Measurements from ENCODE around the gene CELA2A.
"Not testable (repeated sequence)": the region's sequence is repeated elsewhere in the genome, so short reads cannot be mapped to it uniquely, and the experiment has no call there.

The CELA2A gene

DNA sequence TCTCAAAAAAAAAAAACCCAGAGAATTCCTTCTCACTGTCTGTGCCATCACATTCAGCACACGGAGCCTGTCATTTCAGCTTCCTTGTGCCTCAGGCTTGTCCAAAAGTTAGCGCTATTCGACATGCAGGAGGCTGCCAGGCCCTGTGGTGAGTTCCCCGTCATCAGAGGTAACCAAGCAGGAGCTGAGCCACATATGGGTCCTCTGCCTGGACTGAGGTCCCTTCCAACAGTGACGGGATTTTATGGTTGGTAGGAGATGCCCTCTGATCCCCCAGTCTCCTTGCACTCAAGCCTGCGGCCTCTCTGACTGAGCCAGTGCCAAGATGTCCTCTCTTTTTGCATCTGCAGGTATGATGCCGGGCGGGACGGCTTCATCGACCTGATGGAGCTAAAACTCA, 31.0 kb upstream of the CELA2A start:
- no peak for DNase-seq (ENCODE audit: low spot score)

DNA sequence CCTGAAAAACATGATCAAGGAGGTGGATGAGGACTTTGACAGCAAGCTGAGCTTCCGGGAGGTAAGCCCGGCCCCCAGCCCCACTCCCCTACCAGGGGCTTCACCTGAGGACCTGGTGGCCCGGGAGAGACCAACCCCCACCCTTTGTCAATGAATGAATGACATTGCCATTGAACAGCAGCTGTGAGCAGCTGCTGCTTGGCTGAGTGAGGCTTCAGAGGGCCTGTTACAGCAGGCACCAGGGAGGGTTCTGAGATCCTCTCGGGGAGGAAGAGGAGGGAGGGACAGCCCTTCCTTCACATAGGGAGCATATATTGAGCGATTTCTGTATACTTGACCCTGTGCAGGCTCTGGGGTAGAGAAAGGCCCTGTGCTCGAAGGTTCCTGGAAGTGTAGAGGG, 30.6 kb upstream of the CELA2A start:
- no peak for DNase-seq (ENCODE audit: low spot score)

DNA sequence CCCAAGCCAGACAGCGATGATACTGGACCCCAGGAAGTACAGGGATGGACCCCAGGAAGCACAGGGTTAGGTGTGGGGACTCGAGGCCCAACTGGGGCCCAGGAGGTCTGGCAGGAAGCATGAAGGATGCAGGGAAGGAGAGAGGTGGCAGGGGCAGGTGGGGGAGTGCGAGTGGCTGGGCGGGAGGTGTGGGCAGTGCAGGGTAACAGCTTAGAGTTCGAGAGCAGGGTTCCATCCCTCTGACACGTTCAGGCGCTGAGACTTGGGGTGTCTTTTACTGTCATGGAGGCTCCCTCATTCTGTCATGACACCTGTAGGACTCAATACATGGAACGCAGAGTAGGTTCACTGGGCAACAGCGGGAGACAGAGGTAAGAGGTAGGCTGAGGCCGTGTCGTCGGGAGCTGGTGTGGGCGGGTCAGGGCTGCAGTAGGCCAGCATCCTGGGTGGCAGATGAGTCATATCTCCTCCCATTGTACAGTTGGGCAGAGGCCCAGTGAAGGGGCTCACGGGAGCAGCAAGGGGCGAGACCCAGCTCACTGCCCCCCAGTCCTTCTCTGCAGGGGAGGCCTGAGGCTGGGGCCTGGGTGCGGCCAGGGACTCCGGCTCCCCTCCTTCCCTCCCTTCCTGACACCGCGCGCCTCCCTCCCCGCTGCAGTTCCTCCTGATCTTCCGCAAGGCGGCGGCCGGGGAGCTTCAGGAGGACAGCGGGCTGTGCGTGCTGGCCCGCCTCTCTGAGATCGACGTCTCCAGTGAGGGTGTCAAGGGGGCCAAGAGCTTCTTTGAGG, 29.8 kb upstream of the CELA2A start:
- peak; percentile 31 for DNase-seq (ENCODE audit: low spot score)

DNA sequence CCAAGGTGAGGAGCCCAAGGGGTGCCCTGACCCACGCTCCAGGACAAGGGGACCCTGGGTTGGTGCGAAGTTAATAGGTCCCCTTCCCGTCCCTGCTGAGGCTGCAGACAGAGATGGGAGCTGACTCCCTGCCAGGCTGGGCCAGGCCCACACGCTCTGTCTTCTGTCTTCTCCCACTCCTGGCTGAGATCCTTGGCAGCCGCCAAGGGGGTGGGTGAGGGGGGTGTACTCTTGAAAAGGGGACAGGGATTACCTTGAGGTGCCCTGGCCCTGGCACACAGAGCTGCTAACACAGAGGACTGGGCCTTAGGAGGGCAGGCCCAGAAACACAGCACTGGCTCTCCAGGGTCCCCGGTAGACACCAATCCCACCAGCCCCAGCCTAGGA, 29.3 kb upstream of the CELA2A start:
- DNase-seq (ENCODE audit: low spot score), result no peak

DNA sequence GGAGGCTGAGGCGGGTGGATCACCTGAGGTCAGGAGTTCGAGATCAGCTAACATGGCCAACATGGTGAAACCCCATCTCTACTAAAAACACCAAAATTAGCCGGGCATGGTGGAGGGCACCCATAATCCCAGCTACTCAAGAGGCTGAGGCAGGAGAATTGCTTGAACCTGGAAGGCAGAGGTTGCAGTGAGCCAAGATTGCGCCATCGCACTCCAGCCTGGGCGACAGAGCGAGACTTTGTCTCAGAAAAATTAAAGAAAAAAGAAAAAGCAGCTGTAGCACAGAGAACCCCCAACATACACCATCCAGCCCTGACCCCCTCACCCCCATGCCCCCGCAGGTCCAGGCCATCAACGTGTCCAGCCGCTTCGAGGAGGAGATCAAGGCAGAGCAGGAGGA, 28.3 kb upstream of the CELA2A start:
- not testable (repeated sequence) for DNase-seq (ENCODE audit: low spot score)

DNA sequence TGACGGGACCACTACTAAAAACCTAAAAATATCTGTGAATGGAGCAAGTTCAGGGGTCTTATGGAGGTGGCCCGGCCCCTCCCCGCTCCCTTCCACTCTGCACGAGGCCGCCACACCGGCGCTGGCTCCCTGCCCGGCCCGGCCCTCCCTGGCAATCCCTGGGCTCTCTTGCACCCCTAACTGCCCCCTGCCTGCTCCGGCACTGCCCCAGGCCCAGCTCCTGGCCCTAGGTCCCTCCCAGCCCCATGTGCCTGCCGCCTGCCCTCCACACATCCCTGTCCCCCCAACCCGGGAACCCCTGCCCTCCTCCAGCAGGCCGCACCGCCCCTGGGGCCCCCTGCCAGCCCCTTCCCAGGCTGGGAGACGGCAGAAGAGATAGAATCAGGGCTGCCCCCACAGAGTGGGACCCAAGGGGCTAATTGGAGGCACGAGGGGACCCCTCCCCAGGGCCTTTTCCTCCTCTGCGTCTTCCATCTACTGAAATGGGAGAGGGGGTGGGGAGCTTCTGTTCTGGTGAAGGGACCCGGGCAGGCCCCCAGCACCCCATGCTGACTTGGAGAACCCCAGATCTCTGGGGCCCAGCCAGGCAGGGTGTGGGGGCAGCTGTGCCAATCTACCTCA, 27.6 kb upstream of the CELA2A start:
- DNase-seq (ENCODE audit: low spot score), result no peak

DNA sequence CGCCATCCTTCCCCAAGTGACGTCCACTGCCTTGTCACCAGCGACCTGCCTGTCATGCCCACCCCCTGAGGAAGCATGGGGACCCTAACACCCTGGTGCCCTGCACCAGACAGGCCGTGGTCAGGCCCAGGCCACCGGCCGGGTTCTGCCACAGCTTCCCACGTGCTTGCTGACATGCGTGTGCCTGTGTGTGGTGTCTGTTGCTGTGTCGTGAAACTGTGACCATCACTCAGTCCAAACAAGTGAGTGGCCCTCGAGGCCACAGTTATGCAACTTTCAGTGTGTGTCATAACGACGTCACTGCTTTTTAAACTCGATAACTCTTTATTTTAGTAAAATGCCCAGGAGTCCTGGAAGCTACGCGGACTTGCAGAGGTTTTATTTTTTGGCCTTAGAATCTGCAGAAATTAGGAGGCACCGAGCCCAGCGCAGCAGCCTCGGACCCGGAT, 26.8 kb upstream of the CELA2A start:
- DNase-seq (ENCODE audit: low spot score), result peak; percentile 62

DNA sequence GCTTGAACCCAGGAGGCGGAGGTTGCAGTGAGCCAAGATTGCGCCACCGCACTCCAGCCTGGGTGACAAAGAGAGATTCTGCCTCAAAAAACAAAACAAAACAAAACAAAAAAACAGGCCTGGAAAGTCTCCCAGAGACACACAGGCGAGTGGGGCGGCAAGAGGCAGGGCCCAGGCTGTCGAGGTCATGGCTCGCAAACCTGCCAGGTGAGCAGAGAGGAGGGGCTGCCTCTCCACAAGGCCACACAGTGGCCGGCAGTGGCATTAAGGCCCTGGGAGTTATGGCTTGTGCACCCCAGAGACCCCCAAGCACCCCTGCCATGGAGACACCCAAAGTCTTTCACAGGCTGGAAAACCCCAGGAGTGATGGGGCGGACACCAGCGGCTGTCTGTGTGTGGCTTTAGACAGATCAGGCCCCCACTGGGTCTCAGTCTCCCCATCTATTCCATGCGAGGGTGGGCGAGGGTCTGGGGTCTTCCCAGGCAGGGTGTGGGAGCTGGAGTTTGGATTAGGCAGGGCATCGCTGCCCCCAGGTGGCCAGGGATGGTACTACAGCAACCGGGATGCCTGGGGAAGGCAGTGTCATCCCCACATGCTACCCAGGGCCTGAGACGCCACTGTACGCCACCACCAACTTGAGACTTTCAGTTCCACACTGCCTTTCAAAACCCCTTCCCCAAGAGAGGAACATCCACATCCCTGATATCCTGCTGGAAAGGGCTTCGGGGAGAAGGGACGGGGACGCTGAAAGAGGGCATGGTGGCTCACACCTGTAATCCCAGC, 25.6 kb upstream of the CELA2A start:
- DNase-seq (ENCODE audit: low spot score), result peak; percentile 88

DNA sequence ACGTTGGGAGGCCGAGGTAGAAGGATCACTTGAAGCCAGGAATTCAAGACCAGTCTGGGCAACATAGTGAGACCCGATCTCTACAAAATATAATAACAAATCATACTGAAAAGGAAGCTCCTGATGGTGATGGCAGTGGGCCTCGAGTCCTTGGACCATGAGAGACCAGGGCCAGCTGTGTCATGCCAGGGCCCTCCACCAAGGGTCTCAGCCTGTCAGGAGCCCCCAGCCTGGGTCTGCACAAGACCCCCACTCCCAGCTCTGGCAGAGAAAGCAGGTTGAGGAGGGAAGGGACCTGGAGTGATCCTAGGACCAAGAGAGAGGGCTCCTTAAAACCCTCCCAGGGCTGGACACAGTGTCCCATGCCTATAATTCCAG, 25.0 kb upstream of the CELA2A start:
- no peak for DNase-seq (ENCODE audit: low spot score)

DNA sequence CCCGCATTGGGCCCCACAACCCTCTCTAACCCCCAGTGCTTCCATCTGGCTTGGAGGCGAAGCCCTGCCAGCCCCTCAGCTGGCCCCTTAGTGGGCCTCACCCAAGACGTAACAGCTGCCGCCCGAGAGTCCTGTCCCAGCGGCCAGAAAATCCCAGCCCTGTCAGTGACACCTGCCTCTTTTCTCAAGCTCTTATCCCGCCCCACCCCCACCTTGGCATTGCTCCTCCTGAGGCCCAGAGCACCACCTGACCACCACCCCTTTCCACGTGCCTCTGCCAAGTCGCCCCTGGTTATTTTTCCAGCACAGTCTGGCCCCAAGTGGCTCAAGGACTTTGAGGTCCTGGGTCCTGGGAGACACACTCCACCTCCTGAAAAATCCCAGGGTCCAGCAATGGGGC, 24.2 kb upstream of the CELA2A start:
- no peak for DNase-seq (ENCODE audit: low spot score)

DNA sequence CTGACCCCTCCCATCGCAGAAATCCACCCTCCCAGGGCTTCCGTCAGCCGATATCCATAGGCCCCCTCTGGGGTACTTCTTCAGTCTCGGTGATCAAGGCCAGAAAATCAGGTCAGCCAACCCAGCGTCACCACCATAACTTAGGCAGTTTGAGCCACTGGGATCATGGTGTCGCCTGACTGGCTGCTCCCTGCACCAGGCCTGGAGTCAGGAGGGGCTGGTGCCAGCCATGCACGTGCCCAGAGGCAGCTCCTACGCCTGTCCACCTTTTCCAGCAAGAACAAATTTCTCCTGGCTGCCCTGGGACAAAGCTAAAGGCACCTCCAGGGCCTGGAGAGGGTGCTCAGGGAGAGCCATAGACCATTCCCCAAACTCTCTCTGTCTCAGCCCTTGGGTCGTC, 23.1 kb upstream of the CELA2A start:
- DNase-seq (ENCODE audit: low spot score), result no peak

DNA sequence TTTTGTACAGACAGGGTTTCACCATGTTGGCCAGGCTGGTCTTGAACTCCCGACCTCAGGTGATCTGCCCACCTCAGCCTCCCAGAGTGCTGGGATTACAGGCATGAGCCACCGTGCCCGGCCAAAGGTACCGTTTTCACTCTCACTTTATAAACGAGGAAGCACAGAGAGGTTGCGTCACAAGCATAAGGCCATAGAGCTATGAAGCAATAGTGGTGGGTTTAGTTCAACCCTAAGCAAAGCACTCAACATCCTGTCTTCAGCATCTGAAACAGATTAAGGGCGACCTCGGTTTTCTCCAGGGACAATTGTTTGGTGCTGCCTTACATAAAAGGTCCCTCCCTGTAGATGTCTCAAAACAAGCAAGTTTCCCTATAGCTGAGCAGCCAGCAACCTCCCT, 21.8 kb upstream of the CELA2A start:
- peak; percentile 53 for DNase-seq (ENCODE audit: low spot score)

DNA sequence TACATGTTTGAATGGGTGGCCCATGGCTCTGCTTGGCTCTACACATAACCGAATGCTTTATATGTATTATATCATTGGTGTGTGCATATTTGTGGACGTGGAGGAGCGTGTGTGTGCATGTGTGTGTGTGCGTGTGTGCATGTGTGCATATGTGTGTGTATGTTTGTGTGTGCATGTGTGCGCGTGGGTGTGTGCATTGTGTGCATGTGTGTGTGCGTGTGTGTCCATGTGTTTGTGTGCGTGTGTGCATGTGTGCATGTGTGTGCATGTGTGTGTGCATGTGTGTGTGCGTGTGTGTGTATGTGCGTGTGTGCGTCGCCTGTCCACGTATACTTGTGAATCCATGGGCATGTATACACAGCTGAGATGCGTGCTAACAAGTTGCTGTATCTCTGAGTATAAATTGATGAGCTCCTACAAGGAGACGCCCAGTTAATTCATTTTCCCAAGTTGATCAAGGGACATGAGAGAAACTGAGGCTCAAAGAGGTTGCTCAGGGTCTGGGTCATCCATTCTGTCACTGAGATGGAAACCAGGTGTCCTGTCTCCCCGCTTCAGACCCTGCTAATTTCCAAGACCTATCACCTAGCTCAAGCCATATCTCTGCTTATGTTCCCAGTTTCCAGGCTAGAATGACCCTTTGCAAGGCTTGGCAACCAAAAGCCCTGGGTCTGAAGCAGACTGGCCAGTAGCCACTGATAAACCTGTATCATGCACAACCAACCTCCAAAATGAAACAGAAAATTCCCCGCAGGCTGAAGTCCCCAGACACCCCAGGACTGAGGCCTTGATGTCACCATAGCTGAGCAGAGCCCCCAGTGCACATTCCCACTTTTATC, 21.1 kb upstream of the CELA2A start:
- no peak for DNase-seq (ENCODE audit: low spot score)

DNA sequence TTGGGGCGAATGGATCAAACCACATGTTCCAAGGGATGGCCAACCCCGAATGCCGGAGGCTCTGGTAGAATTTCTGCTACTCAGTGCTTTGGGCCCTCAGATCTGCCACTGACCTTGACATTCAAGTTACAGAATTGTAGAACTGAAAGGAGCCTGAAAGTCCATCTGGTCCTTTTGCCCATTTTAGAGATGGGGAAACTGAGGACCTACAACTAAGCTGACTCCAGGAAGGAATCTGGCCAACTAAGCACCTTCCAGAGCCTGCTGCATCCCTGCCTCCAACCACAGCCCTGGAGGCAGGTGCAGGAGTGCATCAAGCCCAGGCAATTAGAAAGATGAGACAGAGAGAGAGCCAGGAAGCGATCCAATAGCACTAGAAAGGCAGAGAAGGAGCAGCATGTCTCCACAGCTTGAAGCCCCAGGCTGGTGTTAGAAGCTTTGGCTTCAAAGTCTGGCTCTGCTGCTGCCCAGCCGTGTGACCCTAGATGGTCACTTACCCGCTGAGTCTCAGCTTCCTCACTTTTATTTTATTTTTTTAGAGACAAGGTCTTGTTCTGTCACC, 19.6 kb upstream of the CELA2A start:
- no peak for DNase-seq (ENCODE audit: low spot score)

DNA sequence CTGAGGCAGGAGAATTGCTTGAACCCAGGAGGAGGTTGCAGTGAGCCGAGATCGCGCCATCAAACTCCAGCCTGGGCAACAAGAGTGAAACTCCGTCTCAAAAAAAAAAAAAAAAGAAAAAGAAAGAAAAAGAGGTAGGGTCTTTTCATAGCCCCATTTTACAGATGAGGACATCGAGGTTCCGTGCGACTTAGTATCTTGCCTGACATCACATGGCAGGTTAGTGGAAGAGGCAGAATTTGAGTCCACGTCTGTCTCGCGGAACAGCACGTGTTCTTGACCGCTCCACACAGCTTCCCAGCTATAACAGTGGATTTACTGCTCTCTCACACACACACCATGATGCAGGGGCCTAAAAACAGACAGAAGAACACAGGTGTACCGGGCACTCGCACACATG, 17.2 kb upstream of the CELA2A start:
- no peak for DNase-seq (ENCODE audit: low spot score)

DNA sequence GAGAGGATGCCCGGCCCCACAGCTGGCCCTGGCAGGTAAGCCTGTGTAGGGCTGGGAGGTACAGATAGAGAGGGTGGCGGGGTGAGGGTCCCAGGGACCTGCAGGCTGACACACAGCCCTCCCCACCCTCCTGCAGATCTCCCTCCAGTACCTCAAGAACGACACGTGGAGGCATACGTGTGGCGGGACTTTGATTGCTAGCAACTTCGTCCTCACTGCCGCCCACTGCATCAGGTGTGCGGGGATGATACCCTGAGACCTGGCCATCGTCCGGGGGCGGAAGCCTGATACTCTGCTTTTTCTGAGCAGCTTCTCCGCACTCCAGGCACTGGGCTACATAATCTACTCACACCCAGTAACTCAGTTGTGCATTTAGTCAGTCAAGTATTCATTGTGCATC, 16.2 kb upstream of the CELA2A start:
- no peak for DNase-seq (ENCODE audit: low spot score)

DNA sequence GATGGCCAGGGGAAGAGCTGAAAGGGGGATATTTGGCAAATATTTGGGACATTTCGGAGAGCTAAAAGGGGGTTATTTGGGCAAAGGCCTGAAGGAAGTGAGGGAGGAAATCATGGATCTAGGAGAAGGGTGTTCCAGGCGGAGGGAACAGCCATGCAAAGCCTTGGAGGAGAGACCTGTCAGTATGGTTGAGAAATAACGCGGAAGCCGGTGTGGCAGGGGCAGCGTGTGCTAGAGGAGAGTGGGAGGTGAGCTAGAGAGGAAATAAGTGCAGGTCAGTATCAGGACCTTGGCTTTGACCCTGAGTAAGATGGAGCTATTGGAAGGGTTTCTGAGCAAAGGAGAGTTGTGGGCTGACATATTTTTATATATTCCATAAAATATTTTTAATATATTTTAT, 15.3 kb upstream of the CELA2A start:
- DNase-seq (ENCODE audit: low spot score), result no peak

DNA sequence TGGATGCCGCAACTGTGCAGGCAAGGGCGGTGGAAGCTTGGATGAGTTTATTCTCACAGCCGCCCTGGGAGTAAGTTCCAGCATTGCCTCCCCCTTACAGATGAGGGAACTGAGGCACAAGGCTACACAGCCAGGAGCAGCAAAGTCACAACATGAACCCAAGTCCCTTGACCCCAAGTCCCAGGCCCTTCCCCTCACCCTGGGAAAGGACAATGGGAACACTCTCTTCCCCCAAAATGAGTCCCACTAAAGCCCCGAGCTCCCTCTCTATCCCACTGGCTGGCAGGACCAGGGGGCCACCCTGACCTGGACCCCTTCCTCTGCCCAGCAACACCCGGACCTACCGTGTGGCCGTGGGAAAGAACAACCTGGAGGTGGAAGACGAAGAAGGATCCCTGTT, 14.4 kb upstream of the CELA2A start:
- DNase-seq (ENCODE audit: low spot score), result no peak

DNA sequence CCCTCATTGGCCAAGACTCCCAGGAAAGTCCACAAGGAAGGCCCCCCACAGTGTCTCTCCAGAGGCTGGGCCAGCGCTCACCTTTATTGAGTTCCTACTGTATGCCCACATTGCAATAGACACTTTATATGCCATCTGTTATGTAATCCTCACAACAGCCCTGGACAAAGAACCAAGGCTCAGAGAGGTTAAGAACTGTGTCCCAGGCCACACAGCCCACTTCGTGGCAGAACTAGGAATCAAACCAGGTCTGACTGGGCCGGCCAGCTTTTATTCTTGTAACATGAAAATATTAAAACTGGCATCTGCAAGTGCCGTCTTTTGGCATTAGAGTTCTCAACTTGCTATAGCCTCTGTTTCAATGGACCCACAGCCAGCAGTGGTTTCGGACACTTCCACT, 13.8 kb upstream of the CELA2A start:
- no peak for DNase-seq (ENCODE audit: low spot score)

DNA sequence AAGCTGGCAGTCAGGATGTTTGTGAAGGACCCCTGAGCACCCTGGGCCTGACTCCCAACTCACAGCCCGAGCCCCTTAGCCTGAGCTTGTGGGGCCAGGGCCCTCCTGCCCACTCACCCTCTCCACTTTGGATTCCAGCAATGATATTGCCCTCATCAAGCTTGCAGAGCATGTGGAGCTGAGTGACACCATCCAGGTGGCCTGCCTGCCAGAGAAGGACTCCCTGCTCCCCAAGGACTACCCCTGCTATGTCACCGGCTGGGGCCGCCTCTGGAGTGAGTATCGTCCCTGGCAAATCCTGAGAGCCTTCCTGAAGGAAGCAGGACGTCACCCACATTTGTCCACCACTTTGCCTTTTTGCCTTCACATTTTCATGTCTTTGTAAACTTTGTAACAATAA, 13.3 kb upstream of the CELA2A start:
- DNase-seq (ENCODE audit: low spot score), result no peak

DNA sequence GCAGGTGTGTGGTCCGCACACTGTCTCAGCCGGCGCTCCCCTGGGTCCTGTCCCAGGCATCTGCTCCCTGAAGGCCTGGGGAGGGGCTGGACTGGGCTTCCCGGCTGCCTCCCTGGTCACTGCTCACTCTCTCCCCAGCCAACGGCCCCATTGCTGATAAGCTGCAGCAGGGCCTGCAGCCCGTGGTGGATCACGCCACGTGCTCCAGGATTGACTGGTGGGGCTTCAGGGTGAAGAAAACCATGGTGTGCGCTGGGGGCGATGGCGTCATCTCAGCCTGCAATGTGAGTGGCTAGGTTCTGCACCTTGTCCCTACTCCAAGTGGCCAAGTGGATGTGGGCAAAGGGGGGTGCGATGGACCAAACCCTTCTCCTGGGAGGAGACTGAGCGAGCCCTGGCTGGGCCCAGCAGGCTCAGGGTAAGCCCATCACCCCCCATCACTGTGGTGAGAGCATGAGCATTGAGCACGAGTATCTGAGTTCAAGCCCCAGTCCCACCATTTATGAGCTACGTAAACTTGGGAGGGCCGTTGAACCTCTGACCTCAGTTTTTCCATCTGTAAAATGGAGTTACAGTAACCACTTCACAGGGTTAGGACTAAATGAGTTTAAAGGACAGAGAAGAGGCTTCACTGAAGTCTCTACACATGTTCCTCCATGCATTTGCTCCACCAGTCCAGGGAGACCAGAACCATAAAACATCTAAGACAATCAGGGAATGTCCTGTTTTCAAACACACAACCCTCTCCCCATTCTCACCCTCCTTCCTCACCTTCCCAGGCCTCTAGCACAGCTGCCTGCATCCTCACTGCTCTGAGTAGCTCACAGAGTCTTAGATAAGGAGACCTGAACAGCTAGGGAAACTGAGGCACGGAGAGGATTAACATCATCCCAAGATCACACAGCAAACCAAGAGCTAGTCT, 11.8 kb upstream of the CELA2A start:
- no peak for DNase-seq (ENCODE audit: low spot score)

Data from AG20443 (cell line).